ENCODE data around the gene SHC1. TPM values are rescaled to one million over a fixed set of nuclear protein-coding genes. Genes with fewer than 3 reads are reported as not detected.

The SHC1 gene
- polyA plus RNA-seq, 1 experiment: 653 TPM

DNA sequence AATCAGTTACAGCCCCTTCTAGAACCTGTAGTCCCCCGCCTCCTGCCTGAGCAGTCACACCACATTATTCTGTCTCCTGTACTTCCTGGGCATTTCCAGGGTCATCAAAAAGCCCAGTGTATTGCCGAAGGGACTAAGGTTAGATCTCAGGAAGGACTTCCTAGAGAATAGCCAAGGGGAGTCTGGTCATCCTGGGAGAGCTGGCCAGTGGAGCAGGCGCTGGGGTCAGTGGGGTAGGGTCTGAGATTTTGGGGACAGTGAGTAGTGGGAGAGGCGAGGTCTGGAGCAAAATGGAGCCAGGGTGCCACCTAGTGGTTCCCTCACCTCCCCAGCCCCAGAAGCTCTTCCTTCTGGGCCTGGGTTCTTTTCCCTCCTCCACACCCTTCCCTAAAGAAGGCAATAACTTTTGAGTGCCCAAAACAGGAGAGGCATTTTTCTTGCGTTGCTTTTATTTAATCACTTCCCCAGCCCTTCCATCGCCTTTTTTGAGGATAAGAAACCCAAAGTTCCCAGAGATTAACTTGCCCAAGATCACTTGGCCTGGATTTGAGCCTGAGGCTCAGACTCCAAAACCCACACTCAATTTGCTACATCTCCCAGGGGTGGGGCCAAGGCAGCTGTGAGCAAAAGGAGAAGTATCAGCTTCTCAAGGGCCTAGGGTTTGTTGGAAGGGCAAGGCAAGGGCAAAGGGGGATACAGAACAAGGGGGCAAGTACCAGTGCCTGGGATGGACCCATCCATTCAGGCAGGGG lies 26.7 kb downstream of the SHC1 start:
- no peak overlapping the region for H3K4me3 ChIP-seq (ENCODE audit: low read depth, low read length)
- POLR2A ChIA-PET: interaction anchor here (0.6 kb wide), 1 partner anchor 12 kb away, joined by 4 read pairs; the partner anchor contains the start of gene PBXIP1
- peak; percentile 78 for TF ChIP-seq CTCF (IDR thresholded peaks at IDR 0.05; ENCODE audit: insufficient read depth, low read depth, low read length)
- peaks cover 8% of the 10 kb centered on the region for H3K36me3 ChIP-seq (ENCODE audit: control insufficient read depth, insufficient read depth, low read length)
- H3K27me3 ChIP-seq (ENCODE audit: control insufficient read depth, insufficient read depth, low read length): no peaks in the 10 kb centered on the region
- no peak for DNase-seq (ENCODE audit: low read depth)
- CTCF ChIA-PET: interaction anchor here (0.6 to 1.8 kb wide), 14 partner anchors 8 to 368 kb away, joined by 3 to 10 read pairs (median 4); partner anchors contain the start of gene PMVK

DNA sequence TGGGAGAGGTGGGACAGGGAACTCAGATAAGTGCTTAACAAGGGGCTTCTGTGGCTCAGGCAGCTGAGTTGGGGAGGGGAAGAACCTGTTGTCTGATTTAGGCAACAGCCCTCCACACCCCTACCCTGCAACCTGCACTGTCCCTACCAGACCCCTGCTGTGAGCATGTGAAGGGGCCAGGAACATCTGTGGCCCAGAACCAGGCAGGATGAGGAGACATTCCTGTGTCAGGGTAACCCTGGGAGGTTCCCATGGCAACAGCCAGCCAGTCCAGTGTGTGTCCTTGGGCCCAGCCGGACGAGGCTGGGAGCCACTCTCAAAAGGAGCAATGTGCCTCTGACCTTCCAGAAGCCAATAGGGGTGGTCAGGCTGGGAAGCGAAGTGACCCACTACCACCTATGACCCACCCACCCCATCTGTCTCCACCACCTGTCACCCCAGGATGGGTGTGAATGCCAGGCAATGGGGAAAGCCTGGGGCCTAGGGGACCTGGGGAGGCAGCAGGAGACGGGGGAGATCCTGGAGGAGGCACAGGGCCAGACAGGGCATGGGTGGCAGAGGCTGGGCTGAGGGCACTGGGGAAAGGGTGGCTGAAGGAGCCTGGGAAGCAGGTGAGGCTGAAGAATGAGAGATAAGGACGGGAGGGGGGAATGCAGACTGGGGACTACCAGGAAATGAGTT lies 29.1 kb downstream of the SHC1 start:
- ChIA-PET POLR2A (no interaction called here), CTCF (interaction anchor here (1.1 kb wide), 1 partner anchor 462 kb away, joined by 5 read pairs; no protein-coding TSS in a partner anchor)
- DNase-seq (ENCODE audit: low read depth): no peak
- H3K36me3 ChIP-seq (ENCODE audit: control insufficient read depth, insufficient read depth, low read length): peaks cover 4% of the 10 kb centered on the region; the same call in 1 of the 2 replicates
- no peak overlapping the region for H3K4me3 ChIP-seq (ENCODE audit: low read depth, low read length)
- TF ChIP-seq CTCF (IDR thresholded peaks at IDR 0.05; ENCODE audit: insufficient read depth, low read depth, low read length): no peak
- H3K27me3 ChIP-seq (ENCODE audit: control insufficient read depth, insufficient read depth, low read length): no peaks in the 10 kb centered on the region

GRCh38 chr1:154940651-154941194 lies 29.8 kb downstream of the SHC1 start:
- peaks cover 2% of the 10 kb centered on the region; the same call in 1 of the 2 replicates for H3K36me3 ChIP-seq (ENCODE audit: control insufficient read depth, insufficient read depth, low read length)
- no peak for TF ChIP-seq CTCF (IDR thresholded peaks at IDR 0.05; ENCODE audit: insufficient read depth, low read depth, low read length)
- H3K27me3 ChIP-seq (ENCODE audit: control insufficient read depth, insufficient read depth, low read length): no peaks in the 10 kb centered on the region
- no peak overlapping the region for H3K4me3 ChIP-seq (ENCODE audit: low read depth, low read length)
- CTCF ChIA-PET: interaction anchor here (1.1 to 1.5 kb wide), 3 partner anchors 76 to 461 kb away, joined by 3 to 5 read pairs (median 4); partner anchors contain the start of gene EFNA3
- DNase-seq (ENCODE audit: low read depth): no peak
- POLR2A ChIA-PET: no interaction called here

DNA sequence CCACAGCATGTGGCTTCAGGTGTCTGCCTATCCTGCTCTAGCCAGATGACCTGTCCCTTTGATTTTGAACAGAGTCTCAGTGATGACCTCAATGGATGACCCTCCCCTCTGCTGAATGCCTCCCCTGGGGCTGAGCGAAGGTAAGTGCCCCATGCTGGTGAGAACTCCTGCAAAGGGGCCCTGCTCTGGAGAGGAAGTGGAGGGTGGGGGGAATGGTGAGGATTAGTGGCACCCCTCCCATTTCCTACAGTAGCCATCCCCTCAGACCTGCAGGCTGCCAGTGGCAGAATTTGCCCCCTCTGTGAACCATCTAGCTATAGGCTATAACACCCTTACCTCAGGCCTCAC lies 30.4 kb downstream of the SHC1 start:
- ChIA-PET POLR2A (no interaction called here), CTCF (interaction anchor here (1.1 to 1.6 kb wide), 4 partner anchors 27 to 461 kb away, joined by 3 to 5 read pairs (median 4); partner anchors contain the start of gene EFNA3)
- no peak for DNase-seq (ENCODE audit: low read depth)
- peaks cover 2% of the 10 kb centered on the region; the same call in 1 of the 2 replicates for H3K36me3 ChIP-seq (ENCODE audit: control insufficient read depth, insufficient read depth, low read length)
- no peak overlapping the region for H3K4me3 ChIP-seq (ENCODE audit: low read depth, low read length)
- TF ChIP-seq CTCF (IDR thresholded peaks at IDR 0.05; ENCODE audit: insufficient read depth, low read depth, low read length): no peak
- H3K27me3 ChIP-seq (ENCODE audit: control insufficient read depth, insufficient read depth, low read length): no peaks in the 10 kb centered on the region

Data from BJ (cell line).